GM23338 (cell line): ENCODE data around the gene NARS2. TPM values are rescaled to one million over a fixed set of nuclear protein-coding genes. Genes with fewer than 3 reads are reported as not detected.

Experiments used
- ATAC-seq: fragments of 200-7000 bp; cut with Tn5 transposase; 3 replicates; pipeline ENCODE4 v1.9.1; 2020
- DNase-seq: peaks from one replicate; pipeline ENCODE4 v3.0.0-alpha.2; 2015; ENCODE audit warnings: low spot score
- H2AFZ ChIP-seq: fragments of 200-600 bp; sonication (generic); 2 replicates; pipeline ENCODE4 v1.8.0; 2016; ENCODE audit warnings: antibody characterized with exemption, mild to moderate bottlenecking, moderate library complexity
- H3F3A ChIP-seq: fragments of 200-600 bp; sonication (generic); replicated peaks from 2 replicates; pipeline ENCODE4 v1.8.0; 2017; ENCODE audit warnings: antibody characterized with exemption, mixed run types, low read depth
- H3K27ac ChIP-seq: fragments of 200-600 bp; sonication (generic); 2 replicates; pipeline ENCODE4 v1.6.1; 2016; ENCODE audit warnings: low read depth
- H3K27me3 ChIP-seq: fragments of 200-600 bp; sonication (generic); 2 replicates; pipeline ENCODE4 v1.8.0; 2016; ENCODE audit warnings: mild to moderate bottlenecking, mixed run types, moderate library complexity; ENCODE audit not compliant: insufficient read depth
- H3K36me3 ChIP-seq: fragments of 200-600 bp; sonication (generic); 2 replicates; pipeline ENCODE4 v1.8.0; 2016; ENCODE audit warnings: mild to moderate bottlenecking; ENCODE audit not compliant: insufficient read depth
- H3K4me1 ChIP-seq: fragments of 200-600 bp; sonication (generic); 2 replicates; pipeline ENCODE4 v1.8.0; 2016; ENCODE audit warnings: mild to moderate bottlenecking, moderate library complexity; ENCODE audit not compliant: insufficient read depth
- H3K4me2 ChIP-seq: fragments of 200-600 bp; sonication (generic); 2 replicates; pipeline ENCODE4 v1.7.1; 2017; ENCODE audit warnings: mixed run types
- H3K4me3 ChIP-seq: fragments of 200-600 bp; sonication (generic); 2 replicates; pipeline ENCODE4 v1.6.1; 2016; ENCODE audit warnings: mixed run types
- H3K79me2 ChIP-seq: fragments of 200-600 bp; sonication (generic); replicated peaks from 2 replicates; pipeline ENCODE4 v1.8.0; 2017; ENCODE audit warnings: mild to moderate bottlenecking; ENCODE audit not compliant: insufficient read depth
- H3K9me2 ChIP-seq: fragments of 200-600 bp; sonication (generic); 2 replicates; pipeline ENCODE4 v1.8.0; 2017; ENCODE audit not compliant: insufficient read depth
- H4K20me1 ChIP-seq: fragments of 200-600 bp; sonication (generic); replicated peaks from 2 replicates; pipeline ENCODE4 v1.8.0; 2017; ENCODE audit warnings: mild to moderate bottlenecking; ENCODE audit not compliant: insufficient read depth
- H3K27ac Mint-ChIP-seq: 2 replicates; pipeline ENCODE4 v1.8.0; 2020; ENCODE audit warnings: inconsistent platforms, mild to moderate bottlenecking, moderate library complexity, mixed read lengths
- H3K27me3 Mint-ChIP-seq: 3 replicates; pipeline ENCODE4 v1.8.0; 2022; ENCODE audit warnings: low read depth, mild to moderate bottlenecking, moderate library complexity, mixed read lengths, inconsistent platforms; ENCODE audit not compliant: insufficient read depth, poor library complexity
- H3K36me3 Mint-ChIP-seq: 3 replicates; pipeline ENCODE4 v1.8.0; 2021; ENCODE audit warnings: low read depth, mild to moderate bottlenecking, inconsistent platforms, moderate library complexity, mixed read lengths
- H3K4me1 Mint-ChIP-seq: 3 replicates; pipeline ENCODE4 v1.8.0; 2020; ENCODE audit warnings: mild to moderate bottlenecking, inconsistent platforms, mixed read lengths
- H3K4me3 Mint-ChIP-seq: 3 replicates; pipeline ENCODE4 v1.8.0; 2021; ENCODE audit warnings: moderate library complexity, mild to moderate bottlenecking, inconsistent platforms, mixed read lengths
- H3K9me3 Mint-ChIP-seq: 3 replicates; pipeline ENCODE4 v1.8.0; 2020; ENCODE audit warnings: moderate library complexity, mild to moderate bottlenecking, inconsistent platforms, mixed read lengths
- CREB1 ChIP-seq: fragments of 250-450 bp; sonication (Bioruptor Pico); IDR thresholded peaks from 2 replicates; pipeline ENCODE4 v1.5.0; 2020; ENCODE audit warnings: low read depth, mild to moderate bottlenecking, moderate library complexity
- EZH2 ChIP-seq: fragments of 200-600 bp; sonication (generic); IDR thresholded peaks from one replicate; pipeline ENCODE4 v1.8.0; 2017; ENCODE audit warnings: antibody characterized with exemption, mild to moderate bottlenecking, low read depth; ENCODE audit not compliant: unreplicated experiment
- EZH2phosphoT487 ChIP-seq: fragments of 200-600 bp; sonication (generic); IDR thresholded peaks from one replicate; pipeline ENCODE4 v1.8.1; 2018; ENCODE audit warnings: antibody characterized with exemption; ENCODE audit not compliant: unreplicated experiment
- JUNB ChIP-seq: IDR thresholded peaks from one replicate; pipeline ENCODE4 v1.6.1; 2016; ENCODE audit warnings: antibody characterized with exemption; ENCODE audit not compliant: unreplicated experiment
- NANOG ChIP-seq: IDR thresholded peaks from 2 replicates; pipeline ENCODE4 v1.6.1; 2016; ENCODE audit warnings: antibody characterized with exemption, borderline replicate concordance
- STAT1 ChIP-seq: IDR thresholded peaks from one replicate; pipeline ENCODE4 v1.6.1; 2016; ENCODE audit warnings: antibody characterized with exemption; ENCODE audit not compliant: unreplicated experiment
- ZNF114 ChIP-seq: fragments of 250-450 bp; sonication (Bioruptor Pico); IDR thresholded peaks from 2 replicates; pipeline ENCODE4 v1.5.0; 2020; ENCODE audit warnings: mild to moderate bottlenecking, moderate library complexity
- ZNF331 ChIP-seq: fragments of 250-450 bp; sonication (Bioruptor Pico); IDR thresholded peaks from 2 replicates; pipeline ENCODE4 v1.5.0; 2020; ENCODE audit warnings: low read depth, mild to moderate bottlenecking, moderate library complexity
- polyA plus RNA-seq: library from polyadenylated mRNA; unstranded; fragments of >200 nt; fragmentation: Nextera tagmentation; extraction: Ambion mirVana; gene quantifications from 2 replicates; pipeline ENCODE4 v1.2.1, GENCODE V29; 2016
- total RNA-seq: library from RNA; depleted of rRNA; stranded (reverse); fragments of >200 nt; shearing (Covaris generic); gene quantifications from 2 replicates; pipeline ENCODE4 v1.2.3, GENCODE V29; 2014
- TF ChIP-seq, protein P1 (sequence below): IDR thresholded peaks from 2 replicates; pipeline ENCODE4 v1.6.1; 2016; ENCODE audit warnings: antibody characterized with exemption
- TF ChIP-seq, protein P2 (sequence below): IDR thresholded peaks from one replicate; pipeline ENCODE4 v1.6.1; 2018; ENCODE audit warnings: antibody characterized with exemption; ENCODE audit not compliant: unreplicated experiment
- TF ChIP-seq, protein P3 (sequence below): fragments of 250-450 bp; sonication (Bioruptor Pico); IDR thresholded peaks from 2 replicates; pipeline ENCODE4 v1.5.0; 2020; ENCODE audit warnings: mild to moderate bottlenecking, moderate library complexity

NARS2 gene
- total and polyA plus RNA-seq, 2 experiments from 2014 or later = 45.7 to 62.0 TPM

DNA sequence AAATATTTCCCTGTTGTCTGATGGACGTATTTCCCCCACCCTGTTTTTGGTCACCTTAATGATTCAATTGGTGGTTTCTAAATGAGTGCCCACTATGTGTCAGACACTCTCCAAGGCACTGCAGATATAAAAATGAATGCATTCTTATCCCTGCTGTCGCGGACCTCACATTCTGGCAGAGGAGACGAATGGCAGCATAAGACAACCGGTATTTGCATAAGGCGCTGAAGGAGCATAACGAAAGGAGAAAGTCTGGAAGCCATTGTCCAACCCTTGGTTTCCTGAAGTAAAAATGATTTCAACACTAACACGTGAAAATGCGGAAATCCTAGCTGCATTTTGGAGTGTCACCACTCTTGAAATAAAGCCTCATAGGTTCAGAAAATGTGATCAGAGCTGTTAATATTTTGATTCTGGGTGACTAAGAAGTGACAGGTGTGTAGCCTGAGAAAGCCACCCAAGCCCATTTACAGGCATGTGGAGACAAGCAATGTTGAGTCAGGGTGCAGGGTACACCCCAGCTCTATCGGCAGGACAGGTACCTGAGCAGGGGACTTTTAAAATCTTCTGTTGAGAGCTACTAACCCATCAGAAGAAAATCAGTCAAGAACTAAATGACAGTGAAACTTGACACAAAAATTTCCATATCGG, 146.9 kb downstream of the NARS2 start (continued):
- TF ChIP-seq, protein P1, sequence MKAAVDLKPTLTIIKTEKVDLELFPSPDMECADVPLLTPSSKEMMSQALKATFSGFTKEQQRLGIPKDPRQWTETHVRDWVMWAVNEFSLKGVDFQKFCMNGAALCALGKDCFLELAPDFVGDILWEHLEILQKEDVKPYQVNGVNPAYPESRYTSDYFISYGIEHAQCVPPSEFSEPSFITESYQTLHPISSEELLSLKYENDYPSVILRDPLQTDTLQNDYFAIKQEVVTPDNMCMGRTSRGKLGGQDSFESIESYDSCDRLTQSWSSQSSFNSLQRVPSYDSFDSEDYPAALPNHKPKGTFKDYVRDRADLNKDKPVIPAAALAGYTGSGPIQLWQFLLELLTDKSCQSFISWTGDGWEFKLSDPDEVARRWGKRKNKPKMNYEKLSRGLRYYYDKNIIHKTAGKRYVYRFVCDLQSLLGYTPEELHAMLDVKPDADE = no peak
- TF ChIP-seq, protein P2, sequence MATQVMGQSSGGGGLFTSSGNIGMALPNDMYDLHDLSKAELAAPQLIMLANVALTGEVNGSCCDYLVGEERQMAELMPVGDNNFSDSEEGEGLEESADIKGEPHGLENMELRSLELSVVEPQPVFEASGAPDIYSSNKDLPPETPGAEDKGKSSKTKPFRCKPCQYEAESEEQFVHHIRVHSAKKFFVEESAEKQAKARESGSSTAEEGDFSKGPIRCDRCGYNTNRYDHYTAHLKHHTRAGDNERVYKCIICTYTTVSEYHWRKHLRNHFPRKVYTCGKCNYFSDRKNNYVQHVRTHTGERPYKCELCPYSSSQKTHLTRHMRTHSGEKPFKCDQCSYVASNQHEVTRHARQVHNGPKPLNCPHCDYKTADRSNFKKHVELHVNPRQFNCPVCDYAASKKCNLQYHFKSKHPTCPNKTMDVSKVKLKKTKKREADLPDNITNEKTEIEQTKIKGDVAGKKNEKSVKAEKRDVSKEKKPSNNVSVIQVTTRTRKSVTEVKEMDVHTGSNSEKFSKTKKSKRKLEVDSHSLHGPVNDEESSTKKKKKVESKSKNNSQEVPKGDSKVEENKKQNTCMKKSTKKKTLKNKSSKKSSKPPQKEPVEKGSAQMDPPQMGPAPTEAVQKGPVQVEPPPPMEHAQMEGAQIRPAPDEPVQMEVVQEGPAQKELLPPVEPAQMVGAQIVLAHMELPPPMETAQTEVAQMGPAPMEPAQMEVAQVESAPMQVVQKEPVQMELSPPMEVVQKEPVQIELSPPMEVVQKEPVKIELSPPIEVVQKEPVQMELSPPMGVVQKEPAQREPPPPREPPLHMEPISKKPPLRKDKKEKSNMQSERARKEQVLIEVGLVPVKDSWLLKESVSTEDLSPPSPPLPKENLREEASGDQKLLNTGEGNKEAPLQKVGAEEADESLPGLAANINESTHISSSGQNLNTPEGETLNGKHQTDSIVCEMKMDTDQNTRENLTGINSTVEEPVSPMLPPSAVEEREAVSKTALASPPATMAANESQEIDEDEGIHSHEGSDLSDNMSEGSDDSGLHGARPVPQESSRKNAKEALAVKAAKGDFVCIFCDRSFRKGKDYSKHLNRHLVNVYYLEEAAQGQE = no peak
- no peak for TF ChIP-seq EZH2
- TF ChIP-seq EZH2phosphoT487 = no peak
- no peak for TF ChIP-seq STAT1
- no peak for TF ChIP-seq ZNF114 (CRISPR knock-in tag)
- no peak for TF ChIP-seq JUNB
- TF ChIP-seq ZNF331 (CRISPR knock-in tag) = no peak
- no peak for TF ChIP-seq NANOG
- no peak for TF ChIP-seq CREB1 (CRISPR knock-in tag)

DNA sequence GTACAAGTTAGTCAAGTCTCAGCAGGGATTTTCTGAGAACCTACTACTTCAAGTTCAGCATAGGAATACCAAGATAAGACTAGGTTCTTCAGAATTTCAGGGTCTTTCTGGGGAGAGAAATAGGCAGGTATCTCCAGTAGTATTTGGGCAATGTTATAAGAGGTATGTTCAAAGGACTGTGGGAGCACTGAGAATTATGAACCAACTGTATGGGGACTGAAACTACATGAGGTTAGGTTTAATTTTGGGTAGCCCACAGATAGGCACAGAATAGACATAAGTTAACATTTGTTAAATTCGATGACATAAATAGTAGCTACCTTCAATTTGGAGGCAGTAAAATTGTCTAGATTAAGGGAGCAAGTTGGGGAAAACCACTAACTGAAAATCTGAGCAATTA, 147.8 kb downstream of the NARS2 start:
- no peaks in the 10 kb centered on the region for H3K36me3 ChIP-seq
- TF ChIP-seq JUNB (no peak), NANOG (no peak), CREB1 (CRISPR knock-in tag) (no peak)
- TF ChIP-seq, protein P3, sequence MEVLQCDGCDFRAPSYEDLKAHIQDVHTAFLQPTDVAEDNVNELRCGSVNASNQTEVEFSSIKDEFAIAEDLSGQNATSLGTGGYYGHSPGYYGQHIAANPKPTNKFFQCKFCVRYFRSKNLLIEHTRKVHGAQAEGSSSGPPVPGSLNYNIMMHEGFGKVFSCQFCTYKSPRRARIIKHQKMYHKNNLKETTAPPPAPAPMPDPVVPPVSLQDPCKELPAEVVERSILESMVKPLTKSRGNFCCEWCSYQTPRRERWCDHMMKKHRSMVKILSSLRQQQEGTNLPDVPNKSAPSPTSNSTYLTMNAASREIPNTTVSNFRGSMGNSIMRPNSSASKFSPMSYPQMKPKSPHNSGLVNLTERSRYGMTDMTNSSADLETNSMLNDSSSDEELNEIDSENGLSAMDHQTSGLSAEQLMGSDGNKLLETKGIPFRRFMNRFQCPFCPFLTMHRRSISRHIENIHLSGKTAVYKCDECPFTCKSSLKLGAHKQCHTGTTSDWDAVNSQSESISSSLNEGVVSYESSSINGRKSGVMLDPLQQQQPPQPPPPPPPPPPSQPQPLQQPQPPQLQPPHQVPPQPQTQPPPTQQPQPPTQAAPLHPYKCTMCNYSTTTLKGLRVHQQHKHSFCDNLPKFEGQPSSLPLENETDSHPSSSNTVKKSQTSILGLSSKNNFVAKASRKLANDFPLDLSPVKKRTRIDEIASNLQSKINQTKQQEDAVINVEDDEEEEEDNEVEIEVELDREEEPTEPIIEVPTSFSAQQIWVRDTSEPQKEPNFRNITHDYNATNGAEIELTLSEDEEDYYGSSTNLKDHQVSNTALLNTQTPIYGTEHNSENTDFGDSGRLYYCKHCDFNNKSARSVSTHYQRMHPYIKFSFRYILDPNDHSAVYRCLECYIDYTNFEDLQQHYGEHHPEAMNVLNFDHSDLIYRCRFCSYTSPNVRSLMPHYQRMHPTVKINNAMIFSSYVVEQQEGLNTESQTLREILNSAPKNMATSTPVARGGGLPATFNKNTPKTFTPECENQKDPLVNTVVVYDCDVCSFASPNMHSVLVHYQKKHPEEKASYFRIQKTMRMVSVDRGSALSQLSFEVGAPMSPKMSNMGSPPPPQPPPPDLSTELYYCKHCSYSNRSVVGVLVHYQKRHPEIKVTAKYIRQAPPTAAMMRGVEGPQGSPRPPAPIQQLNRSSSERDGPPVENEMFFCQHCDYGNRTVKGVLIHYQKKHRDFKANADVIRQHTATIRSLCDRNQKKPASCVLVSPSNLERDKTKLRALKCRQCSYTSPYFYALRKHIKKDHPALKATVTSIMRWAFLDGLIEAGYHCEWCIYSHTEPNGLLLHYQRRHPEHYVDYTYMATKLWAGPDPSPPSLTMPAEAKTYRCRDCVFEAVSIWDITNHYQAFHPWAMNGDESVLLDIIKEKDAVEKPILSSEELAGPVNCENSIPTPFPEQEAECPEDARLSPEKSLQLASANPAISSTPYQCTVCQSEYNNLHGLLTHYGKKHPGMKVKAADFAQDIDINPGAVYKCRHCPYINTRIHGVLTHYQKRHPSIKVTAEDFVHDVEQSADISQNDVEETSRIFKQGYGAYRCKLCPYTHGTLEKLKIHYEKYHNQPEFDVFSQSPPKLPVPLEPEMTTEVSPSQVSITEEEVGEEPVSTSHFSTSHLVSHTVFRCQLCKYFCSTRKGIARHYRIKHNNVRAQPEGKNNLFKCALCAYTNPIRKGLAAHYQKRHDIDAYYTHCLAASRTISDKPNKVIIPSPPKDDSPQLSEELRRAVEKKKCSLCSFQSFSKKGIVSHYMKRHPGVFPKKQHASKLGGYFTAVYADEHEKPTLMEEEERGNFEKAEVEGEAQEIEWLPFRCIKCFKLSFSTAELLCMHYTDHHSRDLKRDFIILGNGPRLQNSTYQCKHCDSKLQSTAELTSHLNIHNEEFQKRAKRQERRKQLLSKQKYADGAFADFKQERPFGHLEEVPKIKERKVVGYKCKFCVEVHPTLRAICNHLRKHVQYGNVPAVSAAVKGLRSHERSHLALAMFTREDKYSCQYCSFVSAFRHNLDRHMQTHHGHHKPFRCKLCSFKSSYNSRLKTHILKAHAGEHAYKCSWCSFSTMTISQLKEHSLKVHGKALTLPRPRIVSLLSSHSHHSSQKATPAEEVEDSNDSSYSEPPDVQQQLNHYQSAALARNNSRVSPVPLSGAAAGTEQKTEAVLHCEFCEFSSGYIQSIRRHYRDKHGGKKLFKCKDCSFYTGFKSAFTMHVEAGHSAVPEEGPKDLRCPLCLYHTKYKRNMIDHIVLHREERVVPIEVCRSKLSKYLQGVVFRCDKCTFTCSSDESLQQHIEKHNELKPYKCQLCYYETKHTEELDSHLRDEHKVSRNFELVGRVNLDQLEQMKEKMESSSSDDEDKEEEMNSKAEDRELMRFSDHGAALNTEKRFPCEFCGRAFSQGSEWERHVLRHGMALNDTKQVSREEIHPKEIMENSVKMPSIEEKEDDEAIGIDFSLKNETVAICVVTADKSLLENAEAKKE (CRISPR knock-in tag) = no peak
- H3K79me2 ChIP-seq = no peaks in the 10 kb centered on the region
- DNase-seq = no peak
- no peaks in the 10 kb centered on the region; the same call in none of the 2 replicates for H4K20me1 ChIP-seq
- Mint-ChIP-seq H3K27me3 (peaks cover 2% of the 10 kb centered on the region), H3K9me3 (no peaks in the 10 kb centered on the region), H3K27ac (no peak overlapping the region), H3K4me1 (peaks cover 35% of the 10 kb centered on the region), H3K4me3 (no peak overlapping the region), H3K36me3 (no peaks in the 10 kb centered on the region)
- no peak overlapping the region for H3K27ac ChIP-seq
- no peak overlapping the region for H3K4me2 ChIP-seq
- H3K9me2 ChIP-seq = no peaks in the 10 kb centered on the region
- no peaks in the 10 kb centered on the region for H3F3A ChIP-seq
- no peak overlapping the region for H3K4me3 ChIP-seq
- no peak for ATAC-seq
- H3K4me1 ChIP-seq = peaks cover 36% of the 10 kb centered on the region
- H3K27me3 ChIP-seq = no peaks in the 10 kb centered on the region
- H2AFZ ChIP-seq = no peak overlapping the region
